Activated naive CD4-positive, alpha-beta T cell treated with anti-CD3 and anti-CD28 coated beads, Interleukin-2, amount 10 ng/mL, durations not matched to agents 7 days and 5 days (primary cell): ENCODE data around the gene TEKTIP1.
"Not testable (repeated sequence)": the region's sequence is repeated elsewhere in the genome, so short reads cannot be mapped to it uniquely, and the experiment has no call there.

ENCODE experiments used
- CTCF ChIA-PET: fragments of 350-600 bp; sonication (Branson Sonifier 250); formaldehyde crosslinking; loops from one replicate; lab custom pipeline; 2021; ENCODE audit warnings: antibody characterized with exemption; lab: Charles Lee
- DNase-seq: peaks from one replicate; pipeline ENCODE4 v3.0.0-alpha.2; 2020
- H3K27ac Mint-ChIP-seq: one replicate; pipeline ENCODE4 v1.8.0; 2021; ENCODE audit warnings: mild to moderate bottlenecking, moderate library complexity, mixed read lengths
- H3K27me3 Mint-ChIP-seq: one replicate; pipeline ENCODE4 v1.8.0; 2021; ENCODE audit warnings: mild to moderate bottlenecking, mixed read lengths
- H3K36me3 Mint-ChIP-seq: one replicate; pipeline ENCODE4 v1.8.0; 2021; ENCODE audit warnings: mixed read lengths
- H3K4me1 Mint-ChIP-seq: one replicate; pipeline ENCODE4 v1.8.0; 2021; ENCODE audit warnings: mixed read lengths
- H3K4me3 Mint-ChIP-seq: one replicate; pipeline ENCODE4 v1.8.0; 2021; ENCODE audit warnings: mild to moderate bottlenecking, moderate library complexity, mixed read lengths
- H3K9me3 Mint-ChIP-seq: one replicate; pipeline ENCODE4 v1.8.0; 2021; ENCODE audit warnings: mixed read lengths

The TEKTIP1 gene

DNA sequence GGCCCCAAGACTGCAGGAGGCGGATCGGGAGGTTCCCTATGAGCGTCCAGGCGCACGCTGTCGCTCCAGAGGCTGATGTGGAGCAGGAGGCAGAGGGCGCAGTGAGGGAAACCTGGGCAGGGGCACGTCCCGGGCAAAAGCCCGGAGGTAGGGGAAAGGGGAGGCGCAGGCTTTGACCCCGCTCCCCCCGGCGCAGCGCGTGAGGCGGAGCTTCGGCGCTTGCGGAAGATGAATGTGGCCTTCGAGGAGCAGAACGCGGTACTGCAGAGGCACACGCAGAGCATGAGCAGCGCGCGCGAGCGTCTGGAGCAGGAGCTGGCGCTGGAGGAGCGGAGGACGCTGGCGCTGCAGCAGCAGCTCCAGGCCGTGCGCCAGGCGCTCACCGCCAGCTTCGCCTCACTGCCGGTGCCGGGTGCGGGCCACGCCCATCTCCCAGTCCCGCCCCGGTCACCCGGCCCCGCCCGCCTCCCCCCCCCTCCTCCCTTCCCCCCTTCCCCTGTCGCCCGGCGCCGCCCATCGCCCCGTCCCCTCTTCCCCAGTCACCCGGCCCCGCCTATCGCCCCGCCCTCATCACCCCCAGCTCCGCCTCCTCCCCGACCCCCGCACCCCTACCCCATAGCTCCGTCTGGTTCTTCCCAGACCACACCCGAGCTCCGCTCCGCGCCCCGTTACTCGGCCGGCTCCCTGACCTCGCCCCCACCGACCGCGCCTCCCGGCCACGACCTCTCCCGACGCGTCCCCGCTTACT is 37.9 kb downstream of the TEKTIP1 start:
- no peaks in the 10 kb centered on the region for H3K27me3 Mint-ChIP-seq
- CTCF ChIA-PET, result no interaction called here
- no peaks in the 10 kb centered on the region for H3K9me3 Mint-ChIP-seq
- peaks cover 16% of the 10 kb centered on the region for H3K4me1 Mint-ChIP-seq
- peaks cover 13% of the 10 kb centered on the region for H3K36me3 Mint-ChIP-seq
- H3K27ac Mint-ChIP-seq, result no peak overlapping the region
- no peak for DNase-seq
- H3K4me3 Mint-ChIP-seq, result no peak overlapping the region

DNA sequence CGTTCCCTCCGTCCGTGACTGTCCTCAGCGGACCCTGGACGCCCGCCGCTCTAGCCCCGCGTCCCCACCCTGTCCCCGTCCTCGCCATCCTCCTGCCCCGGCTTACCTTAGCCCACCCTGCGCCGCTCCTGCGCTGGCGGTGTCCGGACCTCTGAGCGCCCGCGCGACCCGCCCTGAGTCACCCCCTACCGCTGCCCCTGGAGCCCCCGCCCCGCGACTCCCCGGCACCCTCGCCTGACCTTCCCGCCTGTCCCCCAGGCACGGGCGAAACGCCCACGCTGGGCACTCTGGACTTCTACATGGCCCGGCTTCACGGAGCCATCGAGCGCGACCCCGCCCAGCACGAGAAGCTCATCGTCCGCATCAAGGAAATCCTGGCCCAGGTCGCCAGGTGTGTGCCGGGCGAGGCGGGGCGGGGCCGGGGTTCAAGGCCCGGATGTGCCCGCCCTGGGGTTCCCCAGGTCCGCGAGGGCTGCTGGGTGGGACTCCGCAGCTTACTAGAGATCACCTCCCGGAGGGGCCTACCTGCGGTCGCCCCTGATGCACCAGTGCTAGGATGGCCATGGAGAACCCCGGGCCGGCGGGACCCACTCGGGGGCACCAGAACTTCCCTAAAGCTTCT is 38.9 kb downstream of the TEKTIP1 start:
- Mint-ChIP-seq H3K36me3 (peaks cover 13% of the 10 kb centered on the region), H3K27ac (no peak overlapping the region), H3K4me1 (peaks cover 9% of the 10 kb centered on the region), H3K9me3 (no peaks in the 10 kb centered on the region), H3K27me3 (peaks cover 3% of the 10 kb centered on the region), H3K4me3 (no peak overlapping the region)
- DNase-seq, result no peak
- CTCF ChIA-PET, result no interaction called here

DNA sequence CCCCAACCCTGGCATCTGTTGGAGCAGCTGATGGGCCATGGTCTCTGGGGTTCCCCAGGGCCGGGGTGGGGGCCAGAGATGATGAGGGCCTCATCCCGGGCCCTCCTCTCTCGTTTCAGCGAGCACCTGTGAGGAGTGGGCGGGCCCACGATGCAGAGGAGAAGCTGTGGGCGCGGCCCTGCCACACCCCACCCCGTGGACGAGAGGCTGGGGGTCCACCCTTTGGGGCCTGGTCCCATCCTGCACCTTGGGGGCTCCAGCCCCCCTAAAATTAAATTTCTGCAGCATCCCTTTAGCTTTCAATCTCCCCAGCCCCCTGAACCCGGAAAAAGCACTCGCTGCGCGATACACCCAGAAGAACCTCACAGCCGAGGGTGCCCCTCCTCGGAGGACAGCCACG is 39.4 kb downstream of the TEKTIP1 start:
- Mint-ChIP-seq H3K4me1 (peaks cover 9% of the 10 kb centered on the region), H3K4me3 (no peak overlapping the region), H3K27ac (no peak overlapping the region), H3K27me3 (peaks cover 6% of the 10 kb centered on the region), H3K9me3 (no peaks in the 10 kb centered on the region), H3K36me3 (peaks cover 13% of the 10 kb centered on the region)
- DNase-seq, result no peak
- CTCF ChIA-PET, result no interaction called here

DNA sequence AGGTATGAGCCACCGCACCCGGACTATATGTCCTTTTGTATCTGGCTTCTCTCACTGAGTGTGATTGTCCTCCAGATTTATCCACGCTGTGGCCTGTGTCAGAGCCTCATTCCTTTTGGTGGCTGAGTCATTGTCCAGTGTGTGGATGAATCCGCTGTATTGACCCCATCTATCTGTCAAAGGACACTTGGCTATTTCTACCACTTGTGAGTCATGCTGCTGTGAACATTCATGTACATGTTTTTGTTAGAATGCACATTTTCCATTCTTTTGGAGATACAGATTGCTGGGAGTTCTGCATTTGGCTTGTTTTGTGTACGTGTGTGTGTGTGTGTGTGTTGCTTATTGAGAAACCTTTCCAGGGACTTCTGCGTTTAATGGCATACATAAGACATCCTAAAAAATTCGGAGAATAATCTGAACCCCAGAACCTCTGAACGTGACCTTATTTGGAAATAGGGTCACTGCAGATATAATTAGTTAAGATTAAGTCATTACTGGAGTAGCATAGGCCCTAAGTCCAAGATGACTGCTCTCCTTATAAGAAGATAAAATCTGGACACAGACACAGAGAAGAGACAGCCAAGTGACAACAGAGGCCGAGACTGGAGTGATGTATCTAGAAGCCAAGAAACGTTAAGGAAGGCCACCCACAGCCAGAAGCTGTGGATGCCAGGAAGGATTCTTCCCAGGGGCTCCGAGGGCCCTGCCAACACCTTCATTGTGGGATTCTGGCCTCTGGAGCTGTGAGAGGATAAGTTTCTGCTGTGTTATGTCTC is 41.4 kb downstream of the TEKTIP1 start:
- peaks cover under 1% of the 10 kb centered on the region for H3K4me1 Mint-ChIP-seq
- CTCF ChIA-PET, result interaction anchor here (0.6 kb wide), 1 partner anchor 30 kb away, joined by 3 read pairs; no protein-coding TSS in a partner anchor
- no peaks in the 10 kb centered on the region for H3K9me3 Mint-ChIP-seq
- H3K36me3 Mint-ChIP-seq, result peaks cover 3% of the 10 kb centered on the region
- no peak overlapping the region for H3K4me3 Mint-ChIP-seq
- H3K27me3 Mint-ChIP-seq, result peaks cover 21% of the 10 kb centered on the region
- H3K27ac Mint-ChIP-seq, result no peak overlapping the region
- no peak for DNase-seq

DNA sequence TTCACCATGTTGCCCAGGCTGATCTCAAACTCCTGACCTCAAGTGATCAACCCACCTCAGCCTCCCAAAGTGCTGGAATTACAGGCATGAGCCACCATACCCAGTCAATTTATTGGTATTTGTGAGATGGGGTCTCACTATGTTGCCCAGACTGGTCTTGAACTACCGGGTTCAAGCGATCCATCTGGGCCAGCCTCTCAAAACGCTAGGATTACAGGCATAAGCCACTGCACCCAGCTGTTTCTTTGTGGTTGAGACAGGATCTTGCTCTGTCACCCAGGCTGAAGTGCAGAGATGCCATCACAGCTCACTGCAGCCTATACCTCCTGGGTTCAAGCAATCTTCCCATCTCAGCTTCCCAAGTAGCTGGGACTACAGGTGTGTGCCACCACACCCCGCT is 42.8 kb downstream of the TEKTIP1 start:
- H3K36me3 Mint-ChIP-seq, H3K4me1 Mint-ChIP-seq, H3K27ac Mint-ChIP-seq, DNase-seq, H3K9me3 Mint-ChIP-seq, H3K4me3 Mint-ChIP-seq, CTCF ChIA-PET: not testable (repeated sequence)
- H3K27me3 Mint-ChIP-seq, result peaks cover 31% of the 10 kb centered on the region

DNA sequence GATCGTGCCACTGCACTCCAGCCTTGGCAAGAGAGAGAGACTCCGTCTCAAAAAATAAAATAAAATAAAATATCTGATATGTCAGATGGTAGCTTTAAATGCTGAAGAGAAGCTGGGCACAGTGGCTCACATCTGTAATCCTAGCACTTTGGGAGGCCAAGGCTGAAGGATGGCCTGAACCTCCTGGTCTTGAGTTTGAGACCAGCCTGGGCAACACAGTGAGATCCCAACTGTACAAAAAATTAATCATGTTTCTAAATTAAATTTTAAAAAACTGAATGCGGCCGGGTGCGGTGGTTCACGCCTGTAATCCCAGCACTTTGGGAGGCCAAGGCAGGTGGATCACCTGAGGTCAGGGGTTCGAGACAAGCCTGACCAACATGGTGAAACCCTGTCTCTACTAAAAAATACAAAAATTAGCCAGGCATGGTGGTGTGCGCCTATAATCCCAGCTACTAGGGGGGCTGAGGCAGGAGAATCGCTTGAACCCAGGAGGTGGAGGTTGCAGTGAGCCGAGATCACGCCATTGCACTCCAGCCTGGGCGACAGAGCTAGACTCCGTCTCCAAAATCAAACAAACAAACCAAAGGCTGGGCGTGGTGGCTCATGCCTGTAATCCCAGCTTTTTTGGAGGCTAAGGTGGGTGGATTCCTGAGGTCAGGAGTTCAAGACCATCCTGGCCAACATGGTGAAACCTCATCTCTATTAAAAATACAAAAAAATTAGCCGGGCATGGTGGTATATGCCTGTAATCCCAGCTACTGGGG is 45.2 kb downstream of the TEKTIP1 start:
- not testable (repeated sequence) for H3K9me3 Mint-ChIP-seq, H3K4me1 Mint-ChIP-seq, H3K36me3 Mint-ChIP-seq, H3K4me3 Mint-ChIP-seq, DNase-seq, H3K27ac Mint-ChIP-seq
- peaks cover 31% of the 10 kb centered on the region for H3K27me3 Mint-ChIP-seq
- CTCF ChIA-PET, result interaction anchor here (0.9 to 1.3 kb wide), 3 partner anchors 28 to 132 kb away, joined by 3 read pairs; no protein-coding TSS in a partner anchor

DNA sequence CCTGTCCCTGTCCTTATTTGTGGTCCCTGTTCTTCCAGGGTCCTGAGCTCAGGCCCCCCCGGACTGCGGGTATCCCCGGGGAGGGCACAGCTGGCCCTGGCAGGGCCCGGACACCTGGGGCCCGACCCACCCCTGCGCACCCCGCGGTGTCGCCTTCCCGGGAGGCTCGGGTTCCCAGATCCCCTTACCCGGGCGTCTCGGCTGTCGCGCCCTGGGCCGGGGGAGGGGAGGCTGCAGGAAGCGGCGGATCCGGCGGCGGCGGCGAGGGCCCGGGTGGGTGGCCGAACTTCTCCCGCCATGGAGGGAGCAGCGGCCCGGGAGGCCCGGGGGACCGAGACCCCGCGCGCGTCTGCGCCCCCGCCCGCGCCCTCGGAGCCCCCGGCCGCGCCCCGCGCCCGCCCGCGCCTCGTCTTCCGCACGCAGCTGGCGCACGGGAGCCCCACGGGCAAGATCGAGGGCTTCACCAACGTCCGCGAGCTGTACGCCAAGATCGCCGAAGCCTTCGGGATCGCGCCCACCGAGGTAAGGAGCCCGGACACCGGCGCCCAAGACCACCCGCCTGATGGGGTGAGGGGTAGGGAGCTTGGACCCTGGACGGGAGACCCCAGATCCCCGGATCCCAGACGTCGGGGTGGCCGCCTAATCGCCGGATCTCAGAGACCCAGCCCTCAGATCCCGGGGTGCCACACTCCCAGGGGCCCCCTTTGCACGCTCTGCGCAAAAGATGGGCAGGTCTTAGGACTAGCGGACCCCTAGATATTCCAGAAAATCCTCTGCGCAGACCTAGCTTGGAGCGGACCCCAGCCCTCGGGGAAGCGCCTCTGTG is 46.5 kb downstream of the TEKTIP1 start, which contains the start of gene GIPC3:
TSS of gene GIPC3 (plus strand) at position 178 of the 826 bp plus-strand sequence. CDS start at position 298, 120 bp downstream.
- no peak within 1 kb of the TSS for H3K27ac Mint-ChIP-seq
- H3K4me3 Mint-ChIP-seq, result peak within 1 kb of the TSS; percentile 41
- CTCF ChIA-PET, result interaction anchor here (1.2 to 1.3 kb wide), 3 partner anchors 23 to 40 kb away, joined by 3 read pairs; no protein-coding TSS in a partner anchor
- no peaks in the 10 kb centered on the region for H3K36me3 Mint-ChIP-seq
- peaks cover 2% of the 10 kb centered on the region for H3K9me3 Mint-ChIP-seq
- H3K27me3 Mint-ChIP-seq, result peaks cover 31% of the 10 kb centered on the region
- DNase-seq, result peak; percentile 40
- H3K4me1 Mint-ChIP-seq, result peaks cover 2% of the 10 kb centered on the region

DNA sequence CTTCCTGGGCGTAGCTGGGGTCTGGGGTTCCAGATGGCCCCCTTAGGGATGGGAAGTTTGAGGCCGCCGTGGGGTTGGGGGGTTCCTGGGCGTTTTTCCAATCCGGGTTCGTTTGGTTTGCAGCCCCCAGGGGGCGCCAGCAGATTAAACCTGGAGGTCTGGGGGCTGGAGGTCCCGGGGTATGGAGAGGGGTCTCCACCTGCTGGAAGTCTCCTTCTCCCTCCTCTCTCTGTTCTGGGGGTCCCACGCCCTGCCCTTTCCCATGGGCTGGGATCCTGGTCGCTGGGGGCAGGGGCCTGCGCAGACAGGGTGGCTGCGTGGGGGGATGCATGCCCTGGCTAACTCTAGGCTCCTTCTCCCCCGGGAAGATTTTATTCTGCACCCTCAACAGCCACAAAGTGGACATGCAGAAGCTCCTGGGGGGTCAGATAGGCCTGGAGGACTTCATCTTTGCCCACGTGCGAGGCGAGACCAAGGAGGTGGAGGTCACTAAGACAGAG is 47.2 kb downstream of the TEKTIP1 start:
- CTCF ChIA-PET, result interaction anchor here (1.0 to 1.2 kb wide), 2 partner anchors 22 to 41 kb away, joined by 3 read pairs; no protein-coding TSS in a partner anchor
- H3K27ac Mint-ChIP-seq, result no peak overlapping the region
- H3K4me3 Mint-ChIP-seq, result peak overlapping the region; percentile 41
- H3K36me3 Mint-ChIP-seq, result no peaks in the 10 kb centered on the region
- H3K4me1 Mint-ChIP-seq, result peaks cover 2% of the 10 kb centered on the region
- peak; percentile 59 for DNase-seq
- H3K9me3 Mint-ChIP-seq, result peaks cover 2% of the 10 kb centered on the region
- peaks cover 31% of the 10 kb centered on the region for H3K27me3 Mint-ChIP-seq

DNA sequence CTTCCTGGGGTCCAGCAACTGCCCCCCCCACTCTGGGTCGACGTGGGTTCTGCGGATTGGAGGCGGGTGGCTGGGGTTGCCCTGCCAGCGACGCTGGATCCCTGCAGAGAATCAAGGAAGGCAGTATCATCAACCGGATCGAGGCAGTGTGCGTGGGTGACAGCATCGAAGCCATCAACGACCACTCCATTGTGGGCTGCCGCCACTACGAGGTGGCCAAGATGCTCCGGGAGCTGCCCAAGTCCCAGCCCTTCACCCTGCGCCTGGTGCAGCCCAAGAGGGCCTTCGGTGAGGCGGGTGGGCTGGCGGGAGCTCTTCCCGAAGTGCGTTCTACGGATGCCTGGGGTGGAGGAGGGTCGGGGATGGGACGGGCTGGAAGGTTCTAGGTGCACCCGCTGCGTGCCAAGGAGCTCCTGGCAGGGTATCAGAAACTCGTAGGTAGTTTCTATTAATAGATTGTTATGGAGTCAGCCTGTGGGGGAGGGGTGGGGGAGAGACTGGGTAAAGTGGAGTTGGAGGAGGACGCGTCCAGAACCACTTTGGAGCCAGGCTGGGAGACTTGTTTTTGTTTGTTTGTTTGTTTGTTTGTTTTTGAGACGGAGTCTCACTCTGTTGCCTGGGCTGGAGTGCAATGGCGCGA is 47.9 kb downstream of the TEKTIP1 start:
- no peak overlapping the region for H3K27ac Mint-ChIP-seq
- no peak overlapping the region for H3K4me3 Mint-ChIP-seq
- H3K36me3 Mint-ChIP-seq, result no peaks in the 10 kb centered on the region
- CTCF ChIA-PET, result interaction anchor here (0.7 to 1.1 kb wide), 4 partner anchors 13 to 42 kb away, joined by 3 read pairs; partner anchors contain the start of gene HMG20B
- peaks cover 7% of the 10 kb centered on the region for H3K9me3 Mint-ChIP-seq
- no peak for DNase-seq
- H3K4me1 Mint-ChIP-seq, result peaks cover 2% of the 10 kb centered on the region
- H3K27me3 Mint-ChIP-seq, result peaks cover 35% of the 10 kb centered on the region

DNA sequence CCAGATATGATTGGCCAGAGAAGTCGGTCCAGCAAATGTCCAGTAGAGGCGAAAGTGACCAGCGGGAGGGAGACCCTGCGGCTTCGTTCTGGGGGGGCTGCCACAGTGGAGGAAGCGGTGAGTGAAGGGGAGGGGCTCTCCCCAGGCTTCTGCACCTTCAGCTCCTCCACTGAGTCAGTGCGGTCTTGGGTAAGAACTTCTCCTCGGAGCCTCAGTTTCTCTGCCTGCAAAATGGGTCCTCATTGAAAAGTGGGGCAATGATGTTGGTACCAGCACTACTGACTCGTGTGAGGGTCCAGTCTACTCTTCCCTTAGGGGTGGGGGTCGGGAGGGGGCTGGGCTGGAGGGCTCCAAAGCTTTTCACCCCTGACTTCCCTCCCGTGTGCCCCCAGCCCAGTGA is 50.5 kb downstream of the TEKTIP1 start:
- peaks cover 7% of the 10 kb centered on the region for H3K9me3 Mint-ChIP-seq
- H3K27ac Mint-ChIP-seq, result no peak overlapping the region
- no peak for DNase-seq
- H3K4me3 Mint-ChIP-seq, result no peak overlapping the region
- H3K36me3 Mint-ChIP-seq, result no peaks in the 10 kb centered on the region
- CTCF ChIA-PET, result no interaction called here
- peaks cover 2% of the 10 kb centered on the region for H3K4me1 Mint-ChIP-seq
- H3K27me3 Mint-ChIP-seq, result peaks cover 21% of the 10 kb centered on the region

DNA sequence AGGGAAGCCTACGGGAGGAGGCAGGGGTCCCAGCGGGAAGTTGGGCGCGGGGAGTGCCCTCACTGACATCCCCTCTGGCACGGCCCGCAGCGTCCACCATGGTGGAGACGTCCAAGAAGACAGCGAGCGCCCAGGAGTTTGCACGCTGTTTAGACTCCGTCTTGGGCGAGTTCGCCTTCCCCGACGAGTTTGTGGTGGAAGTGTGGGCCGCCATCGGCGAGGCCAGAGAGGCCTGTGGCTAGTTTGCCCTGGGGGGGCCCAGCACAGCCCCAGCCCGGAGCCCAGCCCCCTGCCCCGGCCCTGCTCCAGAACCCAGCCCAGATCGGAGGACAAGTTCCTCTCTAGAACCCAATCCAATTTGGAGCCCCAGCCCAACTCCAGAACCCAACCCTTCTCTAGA is 51.0 kb downstream of the TEKTIP1 start:
- Mint-ChIP-seq H3K9me3 (peaks cover 7% of the 10 kb centered on the region), H3K4me1 (peaks cover 2% of the 10 kb centered on the region), H3K4me3 (no peak overlapping the region), H3K27me3 (peaks cover 16% of the 10 kb centered on the region), H3K36me3 (no peaks in the 10 kb centered on the region), H3K27ac (no peak overlapping the region)
- no peak for DNase-seq
- CTCF ChIA-PET, result interaction anchor here (1.3 kb wide), 1 partner anchor 28 kb away, joined by 3 read pairs; no protein-coding TSS in a partner anchor

DNA sequence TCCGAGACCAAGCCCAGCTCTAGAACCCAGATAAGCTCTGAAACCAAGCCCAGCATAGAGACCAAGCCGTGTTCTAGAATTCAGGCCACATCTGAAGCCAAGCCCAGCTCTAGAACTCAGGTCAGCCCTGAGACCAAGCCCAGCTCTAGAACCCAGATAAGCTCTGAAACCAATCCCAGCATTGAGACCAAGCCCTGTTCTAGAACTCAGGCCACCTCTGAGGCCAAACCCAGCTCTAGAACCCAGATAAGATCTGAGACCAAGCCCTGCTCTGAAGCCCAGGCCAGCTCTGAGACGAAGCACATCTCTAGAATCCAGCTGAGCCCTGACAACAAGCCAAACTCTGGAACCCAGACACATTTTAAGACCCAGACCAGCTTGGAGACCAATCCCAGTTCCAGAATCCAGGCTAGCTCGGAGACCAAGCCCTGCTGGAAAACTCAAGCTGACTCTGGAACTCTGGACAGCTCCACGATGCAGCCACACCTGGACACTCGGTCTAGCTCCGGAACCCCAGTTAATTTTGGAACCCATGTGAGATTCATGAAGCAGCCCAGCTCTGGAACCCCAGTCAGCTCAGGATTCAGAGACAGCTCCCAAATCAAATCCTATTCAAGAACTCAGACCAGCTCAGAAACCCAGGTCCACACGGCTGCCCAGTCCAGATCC is 52.2 kb downstream of the TEKTIP1 start:
- Mint-ChIP-seq H3K4me1 (no peaks in the 10 kb centered on the region), H3K36me3 (no peaks in the 10 kb centered on the region), H3K27ac (no peak overlapping the region), H3K27me3 (peaks cover 8% of the 10 kb centered on the region), H3K9me3 (peaks cover 7% of the 10 kb centered on the region), H3K4me3 (no peak overlapping the region)
- CTCF ChIA-PET, result interaction anchor here (1.2 to 1.4 kb wide), 3 partner anchors 26 to 46 kb away, joined by 3 to 6 read pairs (median 3); no protein-coding TSS in a partner anchor
- DNase-seq, result no peak
